ENCODE measurements around the gene EFHC2.

GRCh38 chrX:44203791-44204190 lies 139.7 kb downstream of the EFHC2 start:
- no peak for TF ChIP-seq OSR1 (CRISPR knock-in tag; IDR thresholded peaks at IDR 0.05)
- TF ChIP-seq TCF4 (CRISPR knock-in tag; IDR thresholded peaks at IDR 0.05; ENCODE audit: borderline replicate concordance): no peak
- no peak for TF ChIP-seq ZC3H10 (CRISPR knock-in tag; IDR thresholded peaks at IDR 0.05)
- no peak for TF ChIP-seq PATZ1 (CRISPR knock-in tag; IDR thresholded peaks at IDR 0.05; ENCODE audit: borderline replicate concordance)
- TF ChIP-seq POU6F1 (CRISPR knock-in tag; IDR thresholded peaks at IDR 0.05; ENCODE audit: borderline replicate concordance, low read depth): no peak
- no peak for TF ChIP-seq RARB (CRISPR knock-in tag; IDR thresholded peaks at IDR 0.05)
- no peak for TF ChIP-seq ARNTL (CRISPR knock-in tag; IDR thresholded peaks at IDR 0.05; ENCODE audit: borderline replicate concordance, low read depth)
- TF ChIP-seq ZNF70 (CRISPR knock-in tag; IDR thresholded peaks at IDR 0.05): no peak
- TF ChIP-seq ZNF8 (CRISPR knock-in tag; IDR thresholded peaks at IDR 0.05): no peak
- no peak for TF ChIP-seq ZFP30 (CRISPR knock-in tag; IDR thresholded peaks at IDR 0.05)
- no peak for TF ChIP-seq PPARA (CRISPR knock-in tag; IDR thresholded peaks at IDR 0.05; ENCODE audit: borderline replicate concordance)
